Dermis blood vessel endothelial cell (primary cell): Measurements from ENCODE around the gene DDX25. TPM values are rescaled to one million over a fixed set of nuclear protein-coding genes. Genes with fewer than 3 reads are reported as not detected.

Experiments
- total RNA-seq: library from RNA; depleted of rRNA; stranded (reverse); fragments of >200 nt; gene quantifications from 2 replicates; pipeline ENCODE4 v1.2.3, GENCODE V29; 2014

Gene DDX25
- total RNA-seq, 1 donor from 2014 or later = not detected

Other genes with a start within 250 kb of the DDX25 start
- gene ACRV1, start 223.7 kb upstream of the DDX25 start, total RNA-seq = not detected in 2 replicates
- not detected in 2 replicates for gene PATE1, start 158.2 kb upstream of the DDX25 start, total RNA-seq
- not detected in 2 replicates for gene PATE2, start 125.7 kb upstream of the DDX25 start, total RNA-seq
- gene PATE3, start 116.4 kb upstream of the DDX25 start, total RNA-seq = not detected in 2 replicates
- gene PATE4, start 71.2 kb upstream of the DDX25 start, total RNA-seq = not detected in 2 replicates
- 9.0 and 10.6 TPM in 2 replicates for gene HYLS1, start 16.8 kb upstream of the DDX25 start, total RNA-seq
- 13.4 and 19.7 TPM in 2 replicates for gene PUS3, start 1.3 kb upstream of the DDX25 start, total RNA-seq
- gene VSIG10L2, start 41.5 kb downstream of the DDX25 start, total RNA-seq = not detected in 2 replicates
- 3.6 and 4.0 TPM in 2 replicates for gene CDON, start 158.4 kb downstream of the DDX25 start, total RNA-seq